GM21786 (cell line): ENCODE results near the gene ST6GALNAC6.
"Not testable (repeated sequence)": the region's sequence is repeated elsewhere in the genome, so short reads cannot be mapped to it uniquely, and the experiment has no call there.

Source experiments
- ATAC-seq: cut with Tn5 transposase; IDR thresholded peaks from one replicate; pipeline ENCODE4 v1.9.1; 2021; ENCODE audit not compliant: unreplicated experiment

The ST6GALNAC6 gene

DNA sequence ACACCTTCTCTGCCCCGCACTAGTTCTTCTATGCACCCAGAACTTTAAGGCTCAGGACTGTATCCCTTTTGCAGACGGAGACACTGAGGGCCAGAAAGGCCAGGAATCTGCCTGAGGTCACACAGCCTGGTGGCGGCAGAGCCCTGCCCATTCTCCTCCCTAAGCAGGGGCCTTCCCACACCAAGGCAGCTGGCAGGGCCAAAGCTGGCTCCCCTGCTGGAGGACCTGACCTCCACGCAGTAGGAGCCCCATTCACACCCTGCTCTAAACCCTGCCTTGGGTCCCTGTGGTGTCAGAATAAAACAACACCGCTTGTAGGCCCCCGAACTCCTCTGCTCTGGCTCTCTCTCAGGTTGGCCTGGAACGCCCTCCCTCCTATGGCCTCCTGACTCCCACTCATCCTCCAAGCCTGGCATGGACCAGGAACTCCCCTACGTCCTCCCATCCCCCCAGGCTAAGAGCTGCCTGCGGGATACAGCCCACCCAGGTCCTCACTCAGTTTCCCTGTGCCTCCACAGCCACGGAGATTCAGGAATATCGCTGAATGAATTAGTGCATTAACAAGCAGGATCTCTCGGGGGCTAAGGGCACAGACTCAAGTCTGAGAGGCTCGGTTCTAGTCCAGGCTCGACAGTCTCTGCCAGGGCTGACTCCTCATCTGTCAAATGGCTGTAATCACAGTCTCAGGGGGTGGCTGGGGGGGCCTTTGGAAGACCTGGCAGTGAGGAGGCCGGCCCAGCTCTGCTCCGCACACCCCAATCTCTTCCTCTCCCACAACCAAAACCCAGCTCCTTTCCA is 2.8 kb downstream of the ST6GALNAC6 start:
- no peak for ATAC-seq

DNA sequence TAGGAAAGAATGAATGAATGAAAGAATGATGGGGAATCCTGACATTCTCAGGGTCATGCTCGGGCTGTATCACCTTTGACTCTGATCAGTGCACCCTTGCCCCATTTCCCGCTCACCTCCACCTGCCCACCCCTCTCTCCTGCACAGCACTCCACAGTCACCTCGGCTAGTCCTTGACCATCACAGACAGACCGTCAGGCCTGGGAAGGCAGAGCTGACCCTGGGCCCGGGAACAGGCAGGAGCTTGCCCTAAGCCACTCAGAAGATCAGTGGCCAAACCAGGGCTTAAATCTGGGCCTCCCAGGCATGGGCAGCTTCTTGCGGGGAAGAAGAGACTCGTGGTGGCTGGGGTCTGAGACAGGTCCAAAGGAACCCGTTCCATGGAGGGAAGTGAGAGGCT is 3.6 kb downstream of the ST6GALNAC6 start:
- no peak for ATAC-seq

DNA sequence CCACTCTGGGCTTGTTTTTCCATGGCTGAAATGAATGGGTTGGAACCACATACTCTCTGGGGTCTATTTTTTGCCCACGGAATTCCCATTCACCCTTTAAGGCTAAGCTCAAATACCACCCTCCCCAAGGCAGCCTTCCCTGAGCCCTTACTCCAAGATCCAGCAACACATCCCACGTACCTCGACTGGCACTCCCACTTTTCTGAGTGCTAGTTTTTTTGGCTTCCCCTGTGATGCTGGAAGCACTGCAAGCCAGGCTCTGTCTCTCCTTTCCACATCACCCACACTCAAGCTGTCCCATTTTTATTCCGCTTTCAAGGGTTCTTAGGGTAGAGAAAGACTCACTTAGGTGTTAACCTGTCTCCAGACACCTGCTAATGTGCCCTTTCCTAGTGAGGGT is 6.0 kb downstream of the ST6GALNAC6 start:
- ATAC-seq = no peak

DNA sequence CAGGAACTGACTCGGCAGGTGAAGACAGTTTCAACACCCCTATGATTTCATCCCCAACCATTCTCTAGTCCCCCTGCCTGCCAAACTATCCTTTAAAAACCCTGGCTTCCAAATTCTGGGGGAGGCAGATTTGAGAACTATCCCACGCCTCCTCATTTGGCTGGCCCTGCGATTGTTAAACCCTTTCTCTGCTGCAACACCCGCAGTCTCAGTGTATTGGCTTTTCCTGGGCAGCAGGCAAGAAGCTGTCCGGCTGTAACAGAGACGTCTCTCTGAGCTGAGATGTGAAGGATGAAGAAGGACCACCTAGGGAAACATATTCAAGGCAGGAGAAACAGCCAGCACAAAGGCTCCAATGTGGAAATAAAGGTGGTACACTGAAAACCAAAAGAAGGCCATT is 6.6 kb downstream of the ST6GALNAC6 start:
- ATAC-seq = no peak

DNA sequence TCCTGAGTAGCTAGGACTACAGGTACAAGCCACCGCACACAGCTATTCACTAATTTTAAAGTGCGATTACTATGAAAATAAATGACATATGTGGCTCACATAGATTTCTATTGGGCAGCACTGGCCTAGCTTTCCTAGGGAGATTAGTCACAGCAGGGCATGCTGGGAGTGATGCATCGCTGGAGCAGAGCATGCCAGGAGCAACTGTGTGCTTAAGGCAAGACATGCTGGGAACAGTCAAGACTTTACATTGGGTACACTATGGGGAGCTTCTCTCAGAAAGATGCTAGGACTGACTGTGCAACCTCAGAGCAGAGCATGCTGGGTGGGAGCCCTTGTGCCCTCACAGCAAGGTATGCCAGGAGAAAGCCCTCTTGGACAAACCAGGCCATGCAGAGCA is 9.3 kb downstream of the ST6GALNAC6 start:
- no peak for ATAC-seq

DNA sequence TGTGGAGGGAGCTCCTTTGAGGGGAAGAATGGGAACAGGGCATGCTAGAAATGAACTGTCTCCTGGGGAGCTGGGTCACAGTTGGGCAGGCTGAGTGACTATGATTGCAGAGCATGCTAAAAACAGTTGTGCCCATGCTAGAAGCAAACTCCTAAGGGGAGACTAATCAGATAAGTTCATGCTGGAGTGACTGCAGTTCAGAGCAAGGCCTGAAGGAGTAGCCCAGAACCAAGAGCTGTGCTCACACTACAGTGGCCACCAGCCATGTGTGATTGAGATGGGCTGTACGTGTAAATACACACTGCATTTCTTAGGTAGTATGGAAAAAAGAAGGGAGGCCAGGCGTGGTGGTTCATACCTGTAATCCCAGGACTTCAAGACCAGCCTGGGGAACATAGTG is 11.6 kb downstream of the ST6GALNAC6 start:
- ATAC-seq = no peak

DNA sequence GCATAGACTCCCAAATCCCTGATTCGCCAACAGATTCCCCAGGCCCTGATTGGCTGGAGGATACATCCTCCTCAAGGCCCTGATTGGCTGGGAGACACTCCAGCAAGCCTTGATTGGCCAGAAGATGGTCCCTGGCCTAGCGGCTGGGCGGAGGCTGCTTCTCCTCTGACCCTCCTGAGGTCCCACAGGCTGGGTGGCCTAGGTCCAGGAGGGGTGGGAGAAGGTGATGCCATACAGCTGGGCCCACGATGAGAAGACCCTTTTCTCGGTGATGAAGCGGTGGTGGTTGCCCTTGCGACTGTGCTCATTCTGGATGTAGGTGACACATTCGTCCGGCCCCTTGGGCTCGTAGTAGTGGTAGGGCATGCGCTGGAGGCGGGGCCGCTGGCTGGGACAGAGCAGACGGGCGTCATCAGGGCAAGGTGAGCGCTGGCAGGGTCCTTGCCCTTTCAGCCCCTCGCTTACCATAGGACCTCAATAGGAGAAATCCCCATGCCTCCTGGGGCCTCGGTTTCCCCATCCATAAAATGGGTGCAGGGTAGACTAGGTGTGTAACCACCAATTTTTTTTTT is 12.9 kb downstream of the ST6GALNAC6 start:
- ATAC-seq = no peak

DNA sequence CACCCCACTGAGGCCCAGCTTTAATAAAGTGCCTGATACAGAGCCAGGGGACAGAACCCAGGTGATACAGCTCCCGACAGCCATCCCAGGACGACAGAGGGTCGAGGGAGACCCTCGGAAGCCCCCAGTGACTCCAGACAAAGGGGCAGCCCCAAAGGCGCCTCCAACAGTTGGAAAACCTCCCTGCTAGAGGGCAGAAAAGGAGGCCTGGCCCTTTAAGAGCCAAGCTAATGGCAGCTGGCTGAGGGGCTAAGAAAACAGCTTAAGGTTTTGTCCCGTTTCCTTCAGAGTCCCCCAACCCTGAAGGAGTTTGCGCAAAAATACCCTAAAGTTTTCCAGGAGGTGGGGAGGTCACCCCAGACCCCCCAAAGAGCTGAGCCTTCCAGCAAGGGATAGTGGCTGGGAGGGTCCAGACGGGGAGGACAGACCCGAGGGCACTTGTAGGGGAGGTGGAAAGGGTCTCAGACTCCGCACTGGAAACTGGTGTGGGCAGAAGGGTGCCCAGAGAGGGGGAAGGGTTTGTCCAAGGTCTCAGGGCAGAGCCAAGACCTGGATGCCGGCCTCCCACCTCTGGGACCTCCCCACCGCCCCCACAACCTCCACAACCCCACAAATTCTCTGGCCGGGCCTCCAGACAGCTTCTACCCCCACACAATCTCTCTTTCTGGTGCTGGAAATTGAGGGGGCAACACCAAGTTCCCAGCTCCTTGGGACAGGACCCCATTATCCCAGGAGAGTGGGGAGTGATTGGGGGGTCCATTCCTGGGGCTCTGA is 13.7 kb downstream of the ST6GALNAC6 start:
- no peak for ATAC-seq

DNA sequence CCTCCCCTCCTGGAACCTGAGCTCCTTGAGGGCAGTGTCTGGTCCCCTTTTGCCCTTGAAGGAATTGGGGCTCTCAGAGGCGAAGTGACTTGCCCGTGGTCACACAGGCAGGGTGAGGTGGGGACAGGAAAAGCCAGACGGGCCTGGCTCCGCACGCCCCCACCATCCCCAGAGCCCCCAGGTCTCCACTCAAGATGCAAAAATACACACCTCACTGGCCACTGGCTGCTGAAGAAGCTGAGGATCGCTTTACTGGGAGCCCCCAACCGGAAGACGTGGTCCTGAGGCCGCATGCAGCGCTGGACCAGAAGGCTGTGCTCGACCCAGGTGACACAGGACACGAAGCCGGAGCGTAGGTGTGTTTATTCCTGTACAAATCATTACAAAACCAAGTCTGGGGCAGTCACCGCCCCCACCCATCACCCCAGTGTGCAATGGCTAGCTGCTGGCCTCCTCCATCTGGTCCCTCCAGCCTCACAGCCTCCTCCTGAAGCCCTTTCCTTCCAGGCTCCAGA is 14.4 kb downstream of the ST6GALNAC6 start:
- no peak for ATAC-seq

DNA sequence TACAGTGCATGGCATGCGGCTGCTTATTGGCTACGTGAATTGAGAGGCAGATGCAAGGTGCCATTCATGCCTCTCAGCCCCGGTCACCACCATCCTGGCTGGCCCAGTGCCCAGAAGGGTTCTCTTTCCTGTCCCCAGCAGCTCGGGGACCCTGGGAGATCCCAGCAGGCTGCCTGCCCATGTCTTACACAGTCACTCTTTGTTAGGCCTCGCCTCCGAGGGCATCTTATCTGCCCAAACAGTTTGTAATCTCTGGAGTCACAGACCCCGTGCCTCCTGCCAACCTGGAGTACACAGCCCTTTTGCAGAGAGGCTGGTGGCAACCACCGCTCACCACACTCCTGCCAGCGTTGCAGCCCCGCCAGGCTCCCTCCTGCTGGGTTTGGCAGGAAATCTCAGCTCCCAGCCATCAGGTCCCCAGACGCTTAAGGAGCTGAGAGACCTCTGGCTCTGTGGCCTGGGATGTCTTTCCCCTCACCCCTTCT is 14.9 kb downstream of the ST6GALNAC6 start:
- no peak for ATAC-seq

DNA sequence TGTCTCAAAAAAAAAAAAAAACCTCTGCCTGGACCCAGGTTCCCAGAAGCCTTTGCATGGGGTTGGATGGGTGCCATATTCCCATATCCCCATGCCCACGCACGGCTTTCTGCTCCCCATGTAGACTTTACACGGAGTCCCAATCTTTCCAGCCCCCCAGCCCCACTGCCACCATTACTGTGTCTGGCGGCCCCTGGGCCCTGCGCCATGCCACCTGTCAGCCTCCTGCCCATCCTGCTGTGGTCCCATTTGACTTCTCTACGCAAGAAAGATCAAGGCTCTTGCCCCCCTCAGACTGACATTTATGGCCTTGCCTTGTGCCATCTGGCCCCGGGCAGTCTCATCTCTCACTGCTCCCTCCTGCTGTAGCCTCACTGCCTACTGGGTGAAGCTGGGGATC is 15.4 kb downstream of the ST6GALNAC6 start:
- ATAC-seq = no peak

DNA sequence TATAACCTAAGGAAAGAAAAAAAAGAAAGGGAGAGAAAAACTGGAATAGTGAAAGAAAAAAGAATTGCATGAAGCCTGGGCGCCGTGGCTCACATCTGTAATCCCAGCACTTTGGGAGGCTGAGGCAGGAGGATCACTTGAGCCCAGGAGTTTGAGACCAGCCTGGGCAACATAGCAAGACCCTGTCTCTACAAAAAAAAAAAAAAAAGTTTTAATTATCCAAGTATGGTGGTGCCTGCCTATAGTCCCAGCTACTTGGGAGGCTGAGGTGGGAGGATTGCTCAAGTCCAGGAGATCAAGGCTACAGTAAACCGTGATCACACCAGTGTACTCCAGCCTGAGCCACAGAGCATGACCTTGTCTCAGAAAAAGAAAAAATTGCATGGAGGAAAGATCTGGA is 17.7 kb downstream of the ST6GALNAC6 start:
- ATAC-seq = not testable (repeated sequence)

DNA sequence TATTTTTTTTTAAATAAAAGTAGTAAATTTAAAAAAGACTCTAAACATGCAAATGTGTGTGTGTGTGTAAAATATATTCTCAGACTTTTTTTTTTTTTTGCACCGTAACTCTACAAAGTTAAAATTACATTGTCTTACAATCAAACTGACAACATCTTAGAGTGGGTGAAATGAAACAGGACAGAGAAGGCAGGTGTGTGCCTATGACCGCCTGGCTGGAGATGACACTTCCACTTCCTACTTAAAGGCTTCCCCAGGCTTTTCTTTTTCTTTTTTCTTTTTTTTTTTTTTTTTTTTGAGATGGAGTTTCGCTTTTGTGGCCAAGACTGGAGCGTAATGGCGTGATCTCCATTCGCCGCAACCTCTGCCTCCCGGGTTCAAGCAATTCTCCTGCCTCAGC is 19.3 kb downstream of the ST6GALNAC6 start:
- ATAC-seq = no peak

DNA sequence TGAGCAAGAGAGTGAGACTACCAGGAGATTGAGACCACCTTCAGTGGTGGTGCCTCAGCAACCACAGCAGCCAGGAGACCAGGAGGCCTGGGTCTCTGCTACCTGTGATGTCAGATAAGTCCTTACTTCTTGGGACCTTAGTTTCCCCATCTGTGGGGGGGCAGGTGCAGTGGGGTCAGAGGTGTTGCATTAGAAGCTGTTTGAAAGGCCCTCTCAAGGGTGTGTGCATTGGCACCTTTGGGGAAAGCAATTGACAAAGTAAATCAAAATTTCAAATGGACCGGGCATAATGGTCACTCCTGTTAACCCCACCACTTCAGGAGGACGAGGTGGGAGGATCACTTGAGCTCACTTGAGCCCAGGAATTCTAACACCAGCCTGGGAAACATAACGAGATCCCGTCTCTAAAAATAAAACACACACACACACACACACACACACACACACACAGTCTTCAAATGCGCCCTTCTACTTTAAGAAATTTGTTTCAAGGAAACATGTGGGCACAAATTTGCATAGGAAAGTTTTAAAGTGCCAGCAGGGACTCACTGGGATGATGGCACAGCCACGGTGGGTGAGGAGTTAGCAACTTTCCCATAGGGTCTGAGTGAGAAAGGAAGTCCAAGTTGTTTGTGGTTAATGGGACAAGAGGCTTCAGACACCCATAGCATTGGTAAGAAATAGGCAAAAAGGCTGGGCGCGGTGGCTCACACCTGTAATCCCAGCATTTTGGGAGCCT is 20.6 kb downstream of the ST6GALNAC6 start:
- ATAC-seq = no peak

DNA sequence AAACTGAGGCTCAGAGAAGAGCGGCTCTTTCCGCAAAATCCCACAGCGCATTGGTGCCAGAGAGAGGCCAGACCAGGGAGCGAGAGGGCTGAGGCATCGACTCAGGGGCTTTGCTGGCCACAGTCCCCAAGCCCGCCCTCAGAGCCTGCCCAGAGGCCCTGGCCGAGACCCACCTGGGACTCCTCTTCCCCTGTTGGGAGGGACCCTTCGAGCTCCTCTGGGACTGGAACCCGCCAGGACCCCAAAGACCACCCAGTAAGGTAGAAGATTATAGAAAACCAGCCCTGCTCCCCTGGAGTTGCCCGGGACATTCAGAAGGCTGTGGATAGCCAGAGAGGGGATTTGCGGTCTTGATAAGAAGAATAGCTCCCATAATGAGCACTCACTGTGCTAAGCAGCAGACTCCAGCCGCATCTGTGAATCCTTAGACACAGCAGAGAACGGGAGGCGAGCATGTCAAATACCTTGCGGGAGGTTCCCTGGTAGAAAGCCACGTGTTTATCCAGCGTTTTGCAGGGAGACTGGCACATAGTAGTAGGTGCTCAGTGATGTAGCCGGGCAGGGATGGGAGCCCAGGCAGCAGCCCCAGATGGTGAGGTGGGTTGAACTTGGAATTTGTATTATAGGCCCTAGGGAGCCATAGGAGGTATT is 21.3 kb downstream of the ST6GALNAC6 start:
- no peak for ATAC-seq

DNA sequence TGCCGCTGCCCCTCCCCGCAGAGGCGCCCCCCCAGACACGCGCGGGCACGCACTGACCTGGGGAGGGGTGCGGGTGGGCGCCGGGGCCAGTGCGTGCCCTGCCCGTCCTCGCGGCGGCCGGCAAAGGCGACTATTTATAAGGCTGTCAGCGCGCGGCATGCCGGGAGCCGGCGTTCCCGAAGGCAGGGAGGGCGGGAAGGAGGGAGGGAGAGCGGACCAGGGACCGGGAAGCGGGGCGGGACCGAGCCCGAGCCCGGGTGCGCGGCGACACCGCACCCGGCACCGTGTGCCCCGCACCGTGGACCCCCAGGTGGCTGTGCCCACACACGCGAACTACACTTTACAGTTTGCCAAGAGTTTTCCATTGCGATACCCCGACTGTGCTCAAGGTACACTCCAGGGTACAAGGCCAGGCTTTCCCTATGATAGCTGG is 21.8 kb downstream of the ST6GALNAC6 start, which contains the start of gene AK1:
Gene AK1 (minus strand): TSS at position 110 of the 433 bp plus-strand sequence. CDS start 3,058 bp downstream, outside the sequence.
- no peak for ATAC-seq

DNA sequence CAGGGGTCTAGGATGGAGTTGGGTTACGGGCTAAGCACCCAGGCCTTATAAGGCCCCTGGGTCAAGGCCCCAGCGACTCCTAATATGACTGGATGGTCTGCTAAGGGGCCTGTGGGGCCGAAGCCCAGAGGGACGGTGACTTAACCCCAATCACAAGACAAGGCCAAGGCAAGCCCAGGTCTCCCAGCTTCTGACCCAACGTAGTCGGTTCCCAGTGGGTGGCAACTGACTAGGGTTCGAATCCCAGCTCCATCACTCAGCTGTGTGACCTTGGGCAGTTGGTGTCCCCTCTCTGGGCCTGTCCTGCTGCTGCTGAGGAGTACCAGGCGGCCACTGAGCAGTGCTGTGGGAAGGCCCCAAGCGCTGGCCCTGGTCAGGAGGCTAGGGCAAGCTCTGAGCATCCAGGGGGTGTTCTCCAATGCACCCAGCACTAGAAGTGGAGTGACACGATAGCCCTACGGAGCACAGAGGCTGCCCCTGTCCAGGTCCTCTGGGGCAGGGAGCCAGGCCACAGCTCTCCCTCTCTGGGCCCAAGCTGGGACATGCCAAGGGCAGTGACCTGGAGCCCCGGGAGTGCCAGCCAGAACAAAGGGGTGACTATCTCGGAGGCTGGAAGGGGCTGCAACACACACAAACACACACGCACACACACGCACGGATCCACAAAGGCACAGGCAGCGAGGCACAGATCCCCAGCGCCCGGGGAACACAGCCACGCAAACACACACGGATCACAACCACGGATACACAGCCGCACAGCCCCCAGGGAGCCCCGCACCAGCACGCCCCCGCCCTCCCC is 22.4 kb downstream of the ST6GALNAC6 start:
- no peak for ATAC-seq

DNA sequence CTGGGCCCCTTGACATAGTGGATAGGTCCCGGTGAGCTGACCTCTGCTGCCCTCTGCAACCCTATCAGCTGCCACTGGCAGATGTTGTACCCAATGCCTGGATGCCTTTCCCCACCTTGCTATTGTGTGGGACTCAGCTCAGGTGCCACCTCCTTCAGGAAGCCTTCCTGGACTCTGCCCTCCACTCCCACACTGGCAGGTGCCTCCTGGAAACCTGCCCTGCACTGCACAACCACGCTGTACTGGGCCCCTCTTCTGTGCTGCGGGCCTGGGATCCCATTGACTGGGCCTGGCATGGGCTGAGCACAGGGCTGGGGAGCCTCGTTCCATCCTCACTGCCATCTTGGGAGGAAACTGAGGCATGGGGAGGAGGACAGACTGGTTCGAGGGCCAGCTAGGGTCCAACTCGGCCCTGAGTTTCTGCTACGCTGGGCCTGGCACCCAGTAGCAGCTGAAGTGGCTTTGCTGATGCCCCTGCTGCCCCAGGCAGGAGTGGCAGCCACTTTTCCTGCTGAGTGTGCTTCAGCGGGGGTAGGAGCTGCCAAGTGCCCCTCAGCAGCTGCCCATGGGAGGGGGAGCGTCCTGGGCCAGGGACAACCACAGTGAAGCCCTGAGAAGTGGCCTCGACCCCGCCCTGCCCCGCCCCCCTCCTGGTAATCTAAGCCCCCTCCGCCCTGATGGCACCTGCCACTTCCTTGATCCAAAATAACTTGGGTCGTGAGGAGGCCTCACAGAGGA is 23.2 kb downstream of the ST6GALNAC6 start:
- ATAC-seq = no peak
